Activated CD8-positive, alpha-beta memory T cell treated with anti-CD3 and anti-CD28 coated beads, Interleukin-2, amount 50 U/mL, for 24 hours (primary cell): ENCODE measurements around the gene POLR2L.

Experiments
- DNase-seq: peaks from one replicate; pipeline ENCODE4 v3.0.0-alpha.2; 2020; ENCODE audit errors: extremely low read depth

The POLR2L gene

DNA sequence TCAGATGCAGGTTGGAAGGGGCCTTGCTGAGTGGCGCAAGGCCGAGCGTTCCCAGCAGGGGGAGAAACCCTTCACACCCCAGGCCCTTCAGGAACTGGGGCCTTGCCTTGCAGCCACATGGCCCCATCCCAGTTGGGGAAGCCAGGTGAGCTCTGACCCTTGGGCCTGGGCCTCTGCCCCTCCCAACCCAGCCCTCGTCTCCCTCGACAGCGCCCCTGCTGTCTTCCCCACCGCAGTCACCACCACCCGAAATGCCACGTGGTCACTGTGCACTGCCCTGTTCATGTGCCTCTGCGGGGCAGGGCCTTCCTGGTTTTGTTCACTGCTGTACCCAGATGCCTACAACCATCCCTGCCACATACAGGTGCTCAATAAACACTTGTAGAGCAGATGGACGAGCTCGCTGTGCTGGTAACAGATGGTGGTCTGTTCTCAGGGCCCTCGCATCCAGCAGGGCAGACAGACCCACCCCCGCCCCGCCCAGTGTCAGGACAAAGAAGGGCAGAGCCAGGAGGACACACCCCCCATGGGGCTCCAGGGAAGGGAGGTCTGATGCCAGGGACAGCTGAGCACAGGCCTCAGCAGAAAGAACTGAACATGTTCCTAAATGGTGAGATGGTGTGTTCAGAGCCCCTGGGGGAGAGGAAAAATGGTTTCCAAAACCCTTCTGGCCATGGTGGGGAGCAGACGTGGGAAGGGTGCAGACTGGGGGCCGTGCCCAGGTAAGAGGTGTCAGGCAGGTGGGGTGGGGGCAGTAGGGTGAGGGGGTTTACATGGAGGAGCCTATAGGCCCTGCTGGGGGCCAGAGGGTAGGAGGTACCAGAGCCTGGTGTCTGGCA, 3.7 kb downstream of the POLR2L start:
- no peak for DNase-seq

DNA sequence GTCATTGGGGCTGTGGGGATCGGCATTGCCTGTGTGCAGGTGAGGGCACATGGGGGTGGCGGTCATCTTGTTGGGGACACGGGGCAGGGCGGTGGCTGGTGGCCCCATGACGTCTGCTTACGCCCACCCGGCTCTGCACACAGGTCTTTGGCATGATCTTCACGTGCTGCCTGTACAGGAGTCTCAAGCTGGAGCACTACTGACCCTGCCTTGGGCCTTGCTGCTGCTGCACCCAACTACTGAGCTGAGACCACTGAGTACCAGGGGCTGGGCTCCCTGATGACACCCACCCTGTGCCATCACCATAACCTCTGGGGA, 4.4 kb downstream of the POLR2L start:
- no peak for DNase-seq

DNA sequence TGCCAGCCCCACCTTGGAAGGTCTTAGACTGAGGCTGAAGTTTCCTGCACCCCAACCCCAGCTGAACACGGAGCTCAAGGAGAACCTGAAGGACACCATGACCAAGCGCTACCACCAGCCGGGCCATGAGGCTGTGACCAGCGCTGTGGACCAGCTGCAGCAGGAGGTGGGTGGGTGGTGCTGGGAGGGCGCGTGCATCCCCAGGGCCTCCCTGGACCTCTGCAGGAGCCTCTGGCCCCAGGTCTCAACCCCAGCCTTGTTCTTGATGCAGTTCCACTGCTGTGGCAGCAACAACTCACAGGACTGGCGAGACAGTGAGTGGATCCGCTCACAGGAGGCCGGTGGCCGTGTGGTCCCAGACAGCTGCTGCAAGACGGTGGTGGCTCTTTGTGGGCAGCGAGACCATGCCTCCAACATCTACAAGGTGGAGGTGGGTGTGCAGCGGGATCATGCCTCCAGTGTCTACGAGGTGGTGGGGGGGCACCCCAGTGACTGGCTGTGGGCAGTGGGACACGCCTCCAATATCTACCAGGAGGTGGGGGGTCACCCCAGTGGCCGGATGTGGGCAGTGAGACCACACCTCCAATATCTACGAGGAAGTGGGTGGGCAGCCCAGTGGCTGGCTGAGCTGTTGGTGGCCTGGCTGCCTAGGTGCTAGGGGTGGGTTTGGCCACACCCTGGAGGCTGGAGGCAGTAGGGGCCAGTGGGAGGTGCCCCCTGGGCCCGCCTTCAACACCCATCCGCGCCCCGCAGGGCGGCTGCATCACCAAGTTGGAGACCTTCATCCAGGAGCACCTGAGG, 4.9 kb downstream of the POLR2L start:
- no peak for DNase-seq

DNA sequence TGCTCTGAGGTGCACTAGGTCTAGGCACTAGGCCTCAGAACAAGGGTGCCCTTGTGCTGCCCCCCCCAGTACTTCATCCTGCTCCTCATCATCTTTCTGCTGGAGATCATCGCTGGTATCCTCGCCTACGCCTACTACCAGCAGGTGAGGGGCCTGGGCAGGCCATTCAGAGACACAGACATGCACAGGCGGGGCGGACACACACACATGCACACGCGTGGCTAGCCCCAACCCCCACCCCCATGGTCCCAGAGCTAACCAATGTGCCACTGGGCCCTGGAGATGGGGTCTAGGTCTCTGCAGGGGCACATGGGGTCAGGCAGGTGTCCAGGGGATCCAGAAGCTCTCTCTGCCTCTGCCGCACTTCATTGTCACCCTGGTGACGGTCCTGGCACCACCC, 5.6 kb downstream of the POLR2L start:
- DNase-seq: no peak

DNA sequence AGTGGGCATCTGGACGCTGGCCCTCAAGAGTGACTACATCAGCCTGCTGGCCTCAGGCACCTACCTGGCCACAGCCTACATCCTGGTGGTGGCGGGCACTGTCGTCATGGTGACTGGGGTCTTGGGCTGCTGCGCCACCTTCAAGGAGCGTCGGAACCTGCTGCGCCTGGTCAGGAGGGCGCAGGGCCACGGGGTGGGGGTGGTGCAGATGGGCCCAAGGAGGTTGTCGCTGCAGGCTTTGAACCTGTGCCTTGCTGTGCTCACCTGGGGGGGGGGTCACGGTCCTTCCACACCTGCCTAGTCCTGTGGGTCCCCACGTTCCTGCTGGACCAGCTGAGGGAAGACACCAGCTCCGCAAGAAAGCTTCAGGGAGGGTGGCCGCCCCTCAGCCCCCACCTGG, 6.1 kb downstream of the POLR2L start:
- DNase-seq: no peak

DNA sequence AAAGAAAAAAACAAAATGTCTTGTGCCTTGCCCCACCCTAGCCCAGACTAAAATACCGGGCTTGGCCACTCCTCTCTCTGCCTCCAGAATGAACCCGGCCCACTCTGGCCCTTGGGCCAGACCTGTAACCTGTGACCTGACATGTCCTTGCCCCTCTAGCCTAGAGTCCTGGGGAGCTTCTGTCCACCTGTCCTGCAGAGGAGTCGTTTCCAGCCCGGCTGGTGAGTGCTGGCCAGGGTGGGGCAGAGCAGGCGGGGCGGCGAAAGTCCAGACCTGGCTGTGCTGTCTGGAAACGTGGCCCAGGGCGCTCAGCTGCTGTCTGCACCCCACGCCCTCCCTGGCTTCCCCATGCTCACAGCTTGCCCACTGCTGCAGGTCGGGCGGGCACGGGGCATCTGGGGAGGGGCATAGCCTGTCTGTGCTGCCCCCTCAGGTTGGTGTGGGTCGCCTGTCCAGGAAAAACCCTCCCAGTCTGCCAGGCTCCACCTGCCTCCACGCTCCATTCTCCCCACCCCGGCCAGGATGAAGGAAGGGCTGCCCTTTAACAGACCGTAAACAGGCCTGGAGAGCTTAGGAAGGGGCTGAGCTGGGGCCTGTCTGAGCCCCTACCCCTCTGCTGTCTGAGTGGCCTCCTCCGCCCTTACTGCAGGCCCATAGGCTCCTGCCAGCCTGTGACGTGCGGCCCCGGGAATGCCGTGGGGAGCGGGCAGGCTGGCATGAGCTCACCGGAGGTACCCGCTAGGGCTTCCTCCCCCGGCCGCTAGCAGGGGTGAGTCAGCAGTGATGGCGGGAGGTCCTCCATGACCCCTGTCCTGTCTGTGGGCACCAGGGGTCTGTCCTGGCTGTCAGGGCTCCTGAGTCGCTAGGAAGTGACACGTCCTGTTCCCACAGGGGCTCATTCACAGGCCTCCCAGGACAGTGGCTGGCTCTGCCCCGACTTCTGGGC, 7.7 kb downstream of the POLR2L start:
- DNase-seq: no peak

DNA sequence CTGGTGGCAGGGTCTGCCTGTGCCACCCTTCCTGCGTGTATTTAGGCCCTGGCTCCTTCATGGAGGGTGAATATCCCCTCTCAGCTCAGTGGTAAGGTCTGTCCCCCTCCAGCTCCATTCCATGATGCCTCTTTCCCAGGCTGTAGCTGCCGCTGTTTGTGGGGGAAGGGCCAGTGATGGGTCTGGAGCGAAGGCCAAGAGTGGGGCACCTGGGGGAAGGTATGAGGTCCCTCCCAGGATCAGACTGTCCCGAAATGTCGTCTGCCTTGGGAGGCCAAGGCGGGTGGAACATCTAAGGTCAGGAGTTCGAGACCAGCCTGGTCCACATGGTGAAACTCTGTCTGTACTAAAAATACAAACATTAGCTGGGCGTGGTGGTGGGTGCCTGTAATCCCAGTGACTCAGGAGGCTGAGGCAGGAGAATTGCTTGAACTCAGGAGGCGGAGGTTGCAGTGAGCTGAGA, 8.4 kb downstream of the POLR2L start:
- DNase-seq: no peak

DNA sequence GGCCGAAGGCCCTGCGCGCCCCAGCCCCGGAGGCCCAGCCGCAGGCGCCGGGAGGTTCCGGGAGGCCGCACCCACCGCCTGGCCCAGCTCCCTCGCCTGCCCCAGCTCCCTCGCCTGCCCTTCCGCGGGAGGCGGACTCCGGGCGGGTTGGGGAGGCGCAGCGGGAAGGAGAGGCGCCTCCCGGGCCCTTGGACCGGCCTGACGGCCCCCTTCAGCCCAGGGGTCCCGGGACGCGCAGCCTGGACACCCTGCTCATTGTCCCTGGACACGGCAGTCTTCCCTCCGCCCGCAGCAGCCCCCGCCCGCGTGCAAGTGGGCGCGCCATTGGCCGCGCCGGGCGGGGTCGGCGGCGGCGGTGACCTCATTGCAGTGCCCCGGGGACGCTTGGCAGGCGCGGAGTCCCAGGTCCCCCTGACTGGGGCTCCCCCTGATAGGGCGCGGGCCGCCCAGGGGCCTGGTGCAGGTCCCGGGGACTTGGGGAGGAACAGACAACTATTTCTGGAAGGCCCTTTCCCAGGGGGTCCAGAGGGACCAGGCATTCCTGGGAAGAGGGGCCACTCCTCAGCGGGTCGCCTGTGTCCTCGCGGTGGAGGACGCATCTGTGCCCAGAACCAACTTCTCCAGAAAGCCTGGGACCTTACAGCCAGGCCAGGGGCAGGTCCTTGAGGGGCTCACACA, 9.1 kb downstream of the POLR2L start:
- no peak for DNase-seq

DNA sequence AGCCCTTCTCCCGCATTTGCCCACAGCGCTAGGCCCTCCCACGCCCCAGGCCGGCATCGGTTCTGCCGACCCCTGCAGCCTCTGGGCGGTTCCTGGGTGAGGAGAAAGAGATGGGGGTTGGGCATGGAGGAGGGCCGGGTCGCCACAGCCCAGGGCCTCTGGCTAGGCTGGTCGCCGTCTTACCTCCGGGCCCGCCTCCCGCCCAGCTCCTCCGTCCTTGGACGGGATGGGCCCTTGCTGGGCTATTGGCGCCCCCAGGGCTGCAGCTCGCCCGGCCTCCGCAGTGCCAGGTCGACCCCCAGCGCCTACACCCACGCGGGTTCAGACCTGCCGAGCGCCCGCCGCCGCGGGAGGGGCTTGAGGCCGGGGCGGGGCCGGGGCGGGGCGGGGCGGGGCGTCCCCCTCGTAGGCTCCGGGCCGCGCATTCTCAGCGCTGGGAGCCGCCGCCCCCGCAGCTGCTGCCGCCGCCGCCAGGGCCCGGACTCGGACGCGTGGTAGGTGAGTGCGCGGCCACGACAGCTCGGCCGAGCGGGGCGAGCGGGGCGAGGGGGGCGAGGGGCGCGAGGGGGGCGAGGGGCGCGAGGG, 9.7 kb downstream of the POLR2L start, which contains the start of gene CD151:
TSS of gene CD151 (plus strand) at position 424 of the 585 bp plus-strand sequence. CDS start 3,118 bp downstream, outside the sequence.
- DNase-seq: no peak

DNA sequence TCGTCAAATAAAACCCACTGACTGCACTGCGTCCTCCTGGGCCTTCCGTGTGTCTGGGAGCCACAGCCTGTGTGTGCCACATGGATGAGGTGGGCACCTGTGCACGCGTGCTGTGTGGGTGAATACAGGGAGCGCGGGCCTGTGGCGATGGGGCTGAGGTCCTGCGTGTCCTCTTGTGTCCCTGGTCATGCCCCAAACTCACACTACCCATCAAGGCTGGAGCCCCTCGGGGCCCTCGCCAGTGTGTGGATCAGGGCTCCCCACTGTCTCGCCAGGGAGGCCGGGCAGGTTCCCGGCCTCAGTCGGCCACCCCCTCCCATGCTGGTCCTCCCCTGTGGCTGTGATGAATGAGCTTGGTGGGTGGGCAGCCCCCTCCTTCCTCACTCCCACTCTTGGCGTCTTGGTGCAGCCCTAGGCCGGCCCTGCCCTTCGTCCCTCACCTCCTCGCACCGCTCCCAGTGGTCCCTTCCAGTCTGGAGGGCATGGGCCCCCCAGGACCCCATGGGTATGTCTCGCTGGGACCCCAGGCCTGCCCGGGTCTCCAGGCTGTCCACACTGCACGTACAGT, 10.3 kb downstream of the POLR2L start:
- DNase-seq: no peak

DNA sequence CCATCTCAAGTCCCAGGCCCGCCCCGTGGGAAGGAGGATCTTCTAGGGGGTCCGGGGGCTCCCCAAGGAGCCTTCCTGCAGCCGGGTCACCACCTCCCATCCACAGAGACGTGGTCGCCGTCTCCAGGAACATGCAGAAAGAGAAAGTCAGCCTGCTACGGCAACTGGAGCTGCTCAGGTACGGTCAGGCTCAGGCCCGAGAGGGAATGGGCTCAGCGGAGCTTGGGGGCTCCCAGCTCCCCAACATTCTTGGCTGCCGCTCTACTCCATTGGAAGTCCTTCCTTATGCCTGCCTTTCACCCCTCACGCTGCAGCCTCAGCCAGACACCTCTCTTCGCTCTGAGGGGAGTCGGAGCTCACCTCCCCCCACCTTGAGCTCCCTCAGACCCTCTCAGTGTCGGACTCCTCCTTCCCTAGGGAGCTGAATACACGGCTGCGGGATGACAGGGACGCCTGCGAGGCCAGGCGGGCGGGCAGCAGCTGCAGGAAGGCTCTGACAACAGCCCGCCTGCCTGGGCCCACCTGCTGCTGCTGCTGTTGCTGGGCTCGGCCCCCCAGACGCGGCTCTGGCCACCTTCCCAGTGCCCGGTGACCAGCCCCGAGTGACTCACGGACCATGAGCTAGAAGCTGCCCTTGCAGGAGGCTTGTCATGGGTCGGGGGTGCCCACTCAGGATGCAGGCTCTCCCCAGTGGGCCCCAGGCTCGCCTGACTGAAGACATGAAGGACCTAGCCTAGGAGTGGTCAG, 11.0 kb downstream of the POLR2L start:
- DNase-seq: no peak

DNA sequence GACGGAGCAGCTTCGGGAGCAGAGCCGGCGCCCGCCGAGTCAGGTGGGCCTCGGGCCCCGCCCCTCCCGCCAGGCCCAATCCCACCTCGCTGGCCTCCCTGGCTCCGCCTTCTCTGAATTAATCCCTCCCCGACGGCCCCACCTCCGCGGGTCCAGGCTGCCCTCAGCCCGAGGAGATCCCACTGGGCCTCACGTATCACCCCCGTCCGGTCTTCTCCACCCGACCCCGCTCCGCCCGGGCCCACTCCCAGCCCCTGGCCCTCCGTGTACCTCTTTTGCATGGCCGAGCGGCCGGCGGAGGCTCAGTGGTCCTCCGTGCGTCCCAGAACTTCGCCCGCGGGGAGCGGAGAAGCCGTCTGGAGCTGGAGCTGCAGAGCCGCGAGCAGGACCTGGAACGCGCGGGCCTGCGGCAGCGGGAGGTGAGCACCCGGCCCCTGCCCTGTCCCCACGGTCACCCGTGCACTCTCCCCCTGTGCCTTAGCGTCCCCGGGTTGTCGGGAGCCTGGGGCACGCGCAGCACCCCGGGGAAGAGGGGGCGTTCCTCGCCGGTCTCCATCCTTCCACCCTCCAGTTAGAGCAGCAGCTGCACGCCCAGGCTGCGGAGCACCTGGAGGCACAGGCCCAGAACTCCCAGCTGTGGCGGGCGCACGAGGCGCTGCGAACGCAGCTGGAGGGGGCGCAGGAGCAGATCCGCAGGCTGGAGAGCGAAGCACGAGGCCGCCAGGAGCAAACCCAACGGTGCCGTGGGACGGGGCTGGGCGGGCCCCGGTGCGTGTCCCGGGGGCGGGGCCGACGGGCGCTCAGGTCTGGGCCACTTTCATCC, 11.8 kb downstream of the POLR2L start:
- DNase-seq: no peak

DNA sequence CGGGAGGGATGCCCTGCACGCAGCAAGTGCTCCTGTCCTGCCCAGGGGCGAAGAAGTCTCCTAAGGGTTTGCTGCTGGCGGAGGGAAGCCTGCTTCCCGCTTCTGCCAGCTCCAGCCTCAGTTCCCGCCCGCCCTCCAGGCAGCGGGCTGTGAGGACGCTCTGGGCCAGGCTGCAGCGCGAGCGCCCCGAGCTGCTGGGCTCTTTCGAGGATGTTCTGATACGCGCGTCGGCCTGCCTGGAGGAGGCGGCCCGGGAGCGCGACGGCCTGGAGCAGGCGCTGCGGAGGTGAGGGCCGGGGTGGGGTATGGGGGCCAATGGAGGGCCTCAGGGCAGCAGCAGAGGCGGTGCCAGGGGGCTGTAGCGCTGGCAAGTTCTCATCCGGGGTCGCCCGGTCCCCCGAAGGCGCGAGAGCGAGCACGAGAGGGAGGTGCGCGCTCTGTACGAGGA, 12.5 kb downstream of the POLR2L start:
- no peak for DNase-seq

DNA sequence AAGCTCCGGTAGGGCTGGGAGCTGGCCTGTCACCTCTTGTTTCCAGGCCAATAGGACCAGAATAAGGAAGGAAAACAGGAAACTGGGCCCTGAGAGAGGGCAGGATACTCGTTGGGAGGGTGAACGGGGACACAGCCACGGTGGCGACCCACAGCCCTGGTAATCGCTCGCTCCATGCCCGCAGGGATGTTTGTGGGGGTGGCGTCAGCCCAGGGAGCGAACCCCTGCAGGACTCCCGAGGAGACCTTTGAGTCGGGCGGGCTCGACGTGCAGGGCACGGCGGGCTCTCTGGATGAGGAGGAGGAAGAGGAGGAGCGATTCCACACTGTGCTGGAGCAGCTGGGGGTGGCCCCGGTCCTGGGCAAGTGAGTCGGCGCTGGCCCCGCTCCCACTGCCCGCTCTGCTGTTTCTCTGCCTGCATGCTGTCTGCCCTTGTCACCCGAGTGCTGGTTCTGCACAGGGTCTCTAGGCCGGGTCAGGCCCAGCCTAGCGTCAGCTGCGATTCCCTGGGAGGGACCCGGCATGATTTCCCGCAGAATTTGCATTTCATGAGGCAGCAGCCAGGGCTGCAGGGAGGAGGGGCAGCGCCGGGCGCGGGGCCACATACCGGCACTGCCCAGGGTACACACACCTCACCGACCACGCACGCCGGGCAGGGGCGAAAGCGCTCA, 13.0 kb downstream of the POLR2L start:
- DNase-seq: no peak

DNA sequence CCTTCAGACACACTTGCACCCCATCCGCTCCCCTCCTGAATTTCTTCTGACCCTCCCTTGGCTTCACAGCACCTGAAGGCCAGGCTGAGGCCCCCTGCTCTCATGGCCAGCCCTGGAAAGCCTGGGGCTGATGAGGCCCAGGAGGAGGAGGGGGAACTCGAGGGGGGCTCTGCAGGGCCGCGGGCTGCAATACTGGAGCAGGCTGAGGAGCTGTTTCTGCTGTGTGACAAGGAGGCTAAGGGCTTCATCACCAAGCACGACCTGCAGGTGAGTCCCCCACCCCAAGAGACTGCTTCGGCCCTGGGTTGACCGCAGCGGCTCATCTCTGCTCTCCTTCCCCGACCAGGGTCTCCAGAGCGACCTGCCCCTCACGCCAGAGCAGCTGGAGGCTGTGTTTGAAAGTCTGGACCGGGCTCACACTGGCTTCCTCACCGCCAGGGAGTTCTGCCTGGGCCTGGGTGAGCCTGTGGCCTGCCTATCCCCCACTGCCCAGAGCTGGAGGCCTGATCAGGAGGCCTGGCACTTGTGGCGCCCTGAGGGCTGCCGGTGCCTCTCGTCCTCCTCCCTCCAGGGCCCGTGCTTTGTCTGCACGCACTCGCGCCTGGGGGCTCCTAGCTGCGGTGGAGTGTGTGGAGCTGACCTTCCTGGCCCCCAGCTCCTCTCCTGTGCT, 13.7 kb downstream of the POLR2L start:
- DNase-seq: no peak

DNA sequence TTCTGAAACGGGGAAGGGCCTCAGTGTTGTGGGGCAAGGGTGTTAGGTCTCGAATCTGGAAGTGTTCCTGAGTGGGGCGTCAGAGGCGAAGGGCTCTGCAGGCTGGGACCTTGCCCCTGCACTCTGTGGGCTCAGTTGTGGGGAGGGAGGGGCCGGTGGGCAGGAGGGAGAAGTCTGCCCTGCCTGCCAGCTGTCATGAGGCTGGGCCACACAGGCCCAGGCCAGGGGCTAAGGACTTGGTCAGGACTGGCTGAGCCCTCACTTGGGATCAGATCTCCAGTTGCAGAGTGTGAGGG, 14.5 kb downstream of the POLR2L start, which contains the start of gene CRACR2B:
TSS of gene CRACR2B (plus strand) at position 23 of the 296 bp plus-strand sequence. CDS start 689 bp downstream, outside the sequence.
- DNase-seq: no peak

DNA sequence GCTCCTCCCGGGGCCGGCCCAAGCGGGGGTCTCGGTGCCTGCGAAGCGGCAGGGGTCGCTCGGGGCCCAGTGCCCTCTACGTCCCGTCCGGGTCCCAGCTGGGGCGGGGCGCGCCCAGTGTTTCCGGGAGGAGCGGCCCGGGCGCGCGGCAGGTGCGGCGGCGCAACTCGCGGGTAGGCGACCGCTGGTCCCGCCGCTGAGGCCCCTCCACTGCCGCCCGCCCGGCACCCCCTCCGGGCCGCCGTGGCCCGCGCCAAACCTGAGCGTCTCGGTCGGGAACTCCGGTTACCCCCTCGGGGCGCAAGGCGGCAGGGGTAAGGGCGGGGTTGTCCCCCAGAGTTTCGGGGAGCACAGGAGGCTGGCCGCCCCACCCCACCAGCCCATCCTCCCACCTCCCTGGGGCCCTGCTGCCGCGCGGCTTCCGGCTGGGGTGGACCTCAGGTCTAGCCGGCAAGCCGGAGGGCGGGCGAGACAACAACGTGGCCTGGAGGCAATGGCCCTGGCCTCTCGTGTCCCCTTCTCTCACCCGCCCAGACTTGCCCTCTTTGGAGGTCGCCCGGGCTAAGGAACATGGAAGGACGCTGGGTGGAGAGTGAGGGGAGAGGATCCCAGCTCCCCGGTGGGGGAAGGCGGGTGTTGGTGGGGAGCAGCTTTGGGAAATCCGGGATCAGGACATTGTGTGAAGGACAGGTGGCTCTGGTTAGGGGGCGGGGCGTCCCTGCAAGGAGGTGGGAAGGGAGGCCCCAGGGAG, 15.0 kb downstream of the POLR2L start:
- DNase-seq: no peak
